Activated CD4-positive, alpha-beta memory T cell treated with anti-CD3 and anti-CD28 coated beads, Interleukin-2, amount 10 ng/mL, durations not matched to agents 7 days and 5 days (primary cell): ENCODE measurements around the gene SCAMP5. TPM values are rescaled to one million over a fixed set of nuclear protein-coding genes. Genes with fewer than 3 reads are reported as not detected.
A peak's percentile ranks its signal among the peaks of the same experiment; 100 is the strongest.

ENCODE experiments used
- CTCF ChIA-PET: fragments of 350-600 bp; sonication (Branson Sonifier 250); formaldehyde crosslinking; loops from one replicate; lab custom pipeline; 2021; ENCODE audit warnings: antibody characterized with exemption, inconsistent platforms; lab: Charles Lee
- POLR2A ChIA-PET: fragments of 350-600 bp; sonication (Branson Sonifier 250); formaldehyde crosslinking; loops from one replicate; lab custom pipeline; 2021; ENCODE audit warnings: antibody characterized with exemption; lab: Charles Lee
- DNase-seq: peaks from one replicate; pipeline ENCODE4 v3.0.0-alpha.2; 2020
- H3K27ac Mint-ChIP-seq: one replicate; pipeline ENCODE4 v1.8.0; 2021; ENCODE audit warnings: mild to moderate bottlenecking, mixed read lengths
- H3K27me3 Mint-ChIP-seq: one replicate; pipeline ENCODE4 v1.8.0; 2021; ENCODE audit warnings: mixed read lengths
- H3K36me3 Mint-ChIP-seq: one replicate; pipeline ENCODE4 v1.8.0; 2021; ENCODE audit warnings: low read depth, mixed read lengths
- H3K4me1 Mint-ChIP-seq: one replicate; pipeline ENCODE4 v1.8.0; 2021; ENCODE audit warnings: mixed read lengths
- H3K4me3 Mint-ChIP-seq: one replicate; pipeline ENCODE4 v1.8.0; 2021; ENCODE audit warnings: mild to moderate bottlenecking, mixed read lengths
- H3K9me3 Mint-ChIP-seq: one replicate; pipeline ENCODE4 v1.8.0; 2021; ENCODE audit warnings: mixed read lengths
- total RNA-seq, 2 experiments: library from RNA; stranded (reverse); gene quantifications; one replicate each; pipeline ENCODE4 v1.2.3, GENCODE V29; 2021

SCAMP5 gene, protein sequence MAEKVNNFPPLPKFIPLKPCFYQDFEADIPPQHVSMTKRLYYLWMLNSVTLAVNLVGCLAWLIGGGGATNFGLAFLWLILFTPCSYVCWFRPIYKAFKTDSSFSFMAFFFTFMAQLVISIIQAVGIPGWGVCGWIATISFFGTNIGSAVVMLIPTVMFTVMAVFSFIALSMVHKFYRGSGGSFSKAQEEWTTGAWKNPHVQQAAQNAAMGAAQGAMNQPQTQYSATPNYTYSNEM
- total RNA-seq: under 1 TPM; 0.60 to 0.81 TPM

DNA sequence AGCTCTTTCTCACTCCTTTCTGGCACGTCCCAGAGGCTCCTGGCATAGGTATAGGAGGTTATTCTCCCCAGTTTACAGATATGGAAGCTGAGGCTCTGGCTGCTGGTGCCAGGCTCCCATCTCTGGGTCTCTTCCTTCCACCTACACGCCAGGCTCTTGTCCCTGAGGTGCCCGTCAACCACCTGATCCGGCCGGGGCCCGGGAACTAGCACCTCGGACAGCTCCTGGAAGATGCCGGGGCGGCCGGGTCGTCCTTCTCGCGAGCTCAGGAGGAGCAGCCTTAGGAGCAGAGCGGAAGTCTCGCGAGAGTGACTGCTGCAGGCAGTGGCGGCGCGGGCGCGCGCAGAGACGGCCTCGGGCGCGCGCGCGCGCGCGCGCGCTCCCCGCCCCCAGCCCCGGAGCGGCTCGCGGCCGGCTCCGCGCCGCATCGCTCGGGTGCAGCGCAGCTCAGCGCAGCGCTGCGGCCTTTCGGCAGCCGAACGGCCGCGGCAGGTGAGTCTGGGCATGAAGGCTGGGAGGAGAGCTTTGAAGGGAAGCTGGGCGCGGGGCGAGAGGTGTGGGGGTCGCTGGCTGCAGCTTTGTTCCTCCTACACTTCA, at the start of gene SCAMP5:
TSS of gene SCAMP5 (plus strand) at position 382 of the 597 bp plus-strand sequence. CDS start 16,277 bp downstream, outside the sequence.
- CTCF ChIA-PET: interaction anchor here (0.6 to 1.7 kb wide), 7 partner anchors 17 to 348 kb away, joined by 3 to 7 read pairs (median 3); partner anchors contain the start of gene RPP25
- peak; percentile 94 for DNase-seq
- Mint-ChIP-seq H3K4me3 (peak within 1 kb of the TSS; percentile 71), H3K27me3 (peaks cover 44% of the 10 kb centered on the region), H3K27ac (peak within 1 kb of the TSS; percentile 15), H3K4me1 (peaks cover 16% of the 10 kb centered on the region), H3K36me3 (no peaks in the 10 kb centered on the region), H3K9me3 (no peaks in the 10 kb centered on the region)
- POLR2A ChIA-PET: interaction anchor here (0.7 to 2.7 kb wide), 5 partner anchors 28 to 57 kb away, joined by 3 to 10 read pairs (median 4); partner anchors contain the start of genes COX5A, PPCDC and RPP25

DNA sequence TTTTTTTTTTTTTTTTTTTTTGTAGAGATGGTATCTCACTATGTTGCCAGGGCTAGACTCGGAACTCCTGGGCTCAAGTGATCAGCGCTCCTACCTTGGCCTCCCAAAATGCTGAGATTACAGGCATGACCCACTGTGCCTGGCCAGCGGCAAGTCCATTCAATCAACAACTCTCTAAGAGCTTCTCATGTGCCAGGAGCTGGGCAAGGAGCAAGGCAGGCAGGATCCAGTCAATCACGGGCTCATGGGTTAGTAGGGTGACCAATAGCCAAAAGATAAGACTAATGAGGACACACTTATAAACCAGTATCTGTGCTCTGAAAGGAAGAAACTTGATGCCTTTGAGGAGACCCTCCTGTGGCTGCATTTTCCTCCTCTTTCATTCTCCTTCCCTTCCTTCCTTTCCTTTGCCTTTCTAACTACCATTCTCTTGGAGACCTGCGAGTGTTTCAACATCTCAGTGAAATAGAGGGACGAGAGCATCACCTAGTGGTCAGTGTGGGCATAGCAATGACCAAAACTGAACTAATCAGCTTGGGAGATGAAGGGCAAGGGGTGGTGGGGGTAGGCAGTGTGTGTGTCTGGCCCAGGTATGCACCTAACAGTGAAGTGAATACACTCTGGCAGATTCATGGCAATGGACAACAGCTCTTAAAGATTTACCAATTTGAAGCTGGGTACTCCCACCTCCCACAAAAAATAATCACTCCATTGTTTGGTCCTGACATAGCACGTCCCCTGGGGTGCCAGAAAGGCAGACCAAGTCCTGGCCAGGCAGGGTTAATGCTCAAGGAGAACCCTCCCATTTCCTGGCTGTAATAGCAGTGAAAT, 45.1 kb upstream of the SCAMP5 start:
- Mint-ChIP-seq H3K27me3 (peaks cover 1% of the 10 kb centered on the region), H3K36me3 (no peaks in the 10 kb centered on the region), H3K27ac (no peak overlapping the region), H3K9me3 (no peaks in the 10 kb centered on the region), H3K4me3 (no peak overlapping the region), H3K4me1 (peaks cover 14% of the 10 kb centered on the region)
- ChIA-PET CTCF (interaction anchor here (0.6 to 6.2 kb wide), 33 partner anchors 9 to 424 kb away, joined by 3 to 73 read pairs (median 4); partner anchors contain the start of genes COX5A and FAM219B), POLR2A (interaction anchor here (0.5 to 1.7 kb wide), 9 partner anchors 12 to 179 kb away, joined by 3 to 6 read pairs (median 3); partner anchors contain the start of genes COX5A, FAM219B and MPI)
- DNase-seq: peak; percentile 83

DNA sequence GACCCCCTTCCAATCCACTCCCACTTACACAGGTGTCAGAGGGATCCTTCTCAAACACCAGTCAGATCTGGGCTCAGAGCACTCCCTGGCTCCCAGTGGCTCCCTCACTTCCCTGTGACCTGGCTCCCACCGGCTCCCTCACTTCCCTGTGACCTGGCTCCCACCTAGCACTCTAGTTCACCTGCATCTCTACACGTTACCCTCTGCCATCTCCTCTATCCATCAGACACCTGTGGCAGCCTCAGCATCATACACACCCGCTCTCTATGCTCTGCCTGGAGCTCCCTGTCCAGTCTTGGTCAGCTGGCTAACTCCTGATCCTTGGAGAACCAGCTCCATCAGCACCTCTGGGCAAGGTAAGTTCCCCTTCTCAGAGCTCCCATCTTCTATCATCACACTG, 44.4 kb upstream of the SCAMP5 start:
- no peak for DNase-seq
- CTCF ChIA-PET: interaction anchor here (0.6 to 6.2 kb wide), 32 partner anchors 9 to 425 kb away, joined by 3 to 73 read pairs (median 4); partner anchors contain the start of genes COX5A and FAM219B
- POLR2A ChIA-PET: interaction anchor here (0.5 to 1.7 kb wide), 8 partner anchors 13 to 180 kb away, joined by 3 to 6 read pairs (median 3); partner anchors contain the start of genes COX5A, FAM219B and MPI
- no peak overlapping the region for H3K4me3 Mint-ChIP-seq
- no peaks in the 10 kb centered on the region for H3K9me3 Mint-ChIP-seq
- H3K36me3 Mint-ChIP-seq: no peaks in the 10 kb centered on the region
- peaks cover 1% of the 10 kb centered on the region for H3K27me3 Mint-ChIP-seq
- no peak overlapping the region for H3K27ac Mint-ChIP-seq
- H3K4me1 Mint-ChIP-seq: peaks cover 18% of the 10 kb centered on the region

DNA sequence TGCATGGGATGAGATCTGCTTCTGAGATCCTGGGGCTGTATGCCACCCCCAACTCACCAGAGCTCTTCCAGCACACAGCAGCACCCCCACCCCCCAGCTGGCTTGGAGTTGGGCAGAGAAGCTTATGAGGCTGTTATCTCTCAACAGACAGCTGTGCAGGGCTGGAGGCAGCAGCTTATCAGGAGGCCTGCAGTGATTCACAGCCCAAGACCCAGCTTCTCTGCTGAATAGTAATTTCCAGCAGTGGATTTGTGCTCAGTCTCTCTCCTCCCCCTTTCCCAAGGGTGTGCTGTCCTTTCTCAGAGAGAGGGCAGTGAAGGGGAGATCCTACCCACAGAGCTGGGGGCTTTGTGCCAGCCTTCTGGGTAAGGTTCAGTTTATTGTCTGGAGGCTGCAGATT, 40.8 kb upstream of the SCAMP5 start:
- H3K4me3 Mint-ChIP-seq: no peak overlapping the region
- H3K9me3 Mint-ChIP-seq: no peaks in the 10 kb centered on the region
- CTCF ChIA-PET: interaction anchor here (0.9 to 2.0 kb wide), 7 partner anchors 10 to 323 kb away, joined by 3 to 7 read pairs (median 3); no protein-coding TSS in a partner anchor

DNA sequence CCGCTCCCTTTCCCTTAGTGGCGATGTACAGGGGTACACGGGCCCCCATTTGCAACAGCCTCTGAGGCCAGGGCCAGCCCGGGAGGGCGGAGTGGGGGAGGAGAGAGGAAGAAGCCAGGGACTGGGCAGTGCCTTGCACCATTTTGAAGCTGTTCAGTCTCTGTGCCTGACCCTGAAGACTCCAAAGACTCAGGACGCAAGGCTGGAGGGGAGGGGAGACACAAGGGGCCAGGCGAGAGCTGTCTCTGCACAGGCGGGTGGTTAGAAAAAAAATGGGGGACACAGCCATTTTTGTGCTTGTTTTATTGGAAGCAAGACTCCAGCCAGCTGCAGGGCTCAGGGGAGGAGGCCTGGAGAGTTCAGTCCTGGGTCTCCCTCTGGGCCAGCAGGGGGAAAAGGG, 40.3 kb upstream of the SCAMP5 start:
- Mint-ChIP-seq H3K27ac (no peak overlapping the region), H3K27me3 (peaks cover 29% of the 10 kb centered on the region), H3K9me3 (no peaks in the 10 kb centered on the region), H3K4me3 (peak overlapping the region; percentile 27), H3K4me1 (peaks cover 37% of the 10 kb centered on the region), H3K36me3 (peaks cover 4% of the 10 kb centered on the region)
- ChIA-PET POLR2A (interaction anchor here (1.3 to 2.2 kb wide), 6 partner anchors 8 to 168 kb away, joined by 3 to 6 read pairs (median 4); partner anchors contain the start of genes FAM219B and SCAMP5), CTCF (interaction anchor here (0.6 to 2.0 kb wide), 5 partner anchors 11 to 175 kb away, joined by 3 to 7 read pairs (median 3); no protein-coding TSS in a partner anchor)
- DNase-seq: no peak

More for the DNA sequence above, 40.8 kb upstream of the SCAMP5 start:
- POLR2A ChIA-PET: interaction anchor here (1.3 to 2.2 kb wide), 6 partner anchors 8 to 167 kb away, joined by 3 to 6 read pairs (median 4); partner anchors contain the start of genes FAM219B and SCAMP5
- no peak for DNase-seq
- Mint-ChIP-seq H3K27me3 (peaks cover 24% of the 10 kb centered on the region), H3K4me1 (peaks cover 36% of the 10 kb centered on the region), H3K27ac (no peak overlapping the region), H3K36me3 (peaks cover 4% of the 10 kb centered on the region)

DNA sequence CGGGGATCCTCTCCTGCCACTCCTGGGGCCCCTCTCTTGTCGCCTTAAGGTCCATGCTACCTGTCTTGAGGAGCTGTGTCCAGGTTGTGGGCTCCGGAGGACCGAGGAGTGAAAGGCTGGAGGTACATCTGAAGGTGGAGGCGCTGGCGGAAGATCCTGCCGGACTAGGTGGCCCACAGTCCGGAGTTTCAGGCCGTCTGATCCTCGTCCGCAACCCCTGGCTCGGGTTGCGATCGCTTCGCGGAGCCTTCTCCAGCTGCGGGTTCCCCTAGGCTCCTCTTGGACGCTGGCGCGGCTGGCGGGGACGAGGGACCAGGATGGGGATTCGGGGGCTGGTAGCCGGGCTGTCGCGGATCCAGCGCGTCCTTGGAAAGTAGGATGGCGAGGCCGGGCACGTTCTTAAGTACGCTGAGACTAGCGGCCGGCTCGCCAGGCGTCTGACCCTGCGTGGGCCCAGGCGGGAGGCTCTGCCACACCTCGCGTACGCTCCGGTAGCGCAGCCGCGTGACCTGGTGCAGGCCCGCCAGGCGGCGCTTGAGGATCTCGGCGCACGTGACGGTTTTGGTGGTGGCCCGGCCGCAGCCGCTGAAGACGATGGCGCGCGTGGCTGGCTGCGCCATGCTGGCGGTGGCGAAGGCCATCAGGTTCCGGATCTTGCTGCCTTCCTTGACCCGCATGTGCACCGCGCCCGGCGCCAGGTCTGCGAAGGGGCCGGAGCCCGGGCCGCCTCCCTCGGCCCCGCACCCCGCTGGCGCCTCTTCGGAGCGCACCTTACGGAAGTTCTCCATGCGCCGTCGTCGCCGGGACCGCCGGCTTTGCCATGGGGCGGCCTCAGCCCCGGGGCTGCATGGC, 39.3 kb upstream of the SCAMP5 start:
- POLR2A ChIA-PET: interaction anchor here (0.8 to 2.2 kb wide), 12 partner anchors 18 to 496 kb away, joined by 3 to 8 read pairs (median 4); partner anchors contain the start of genes C15orf39, COX5A, FAM219B and PPCDC
- Mint-ChIP-seq H3K9me3 (no peaks in the 10 kb centered on the region), H3K4me1 (peaks cover 42% of the 10 kb centered on the region), H3K27me3 (peaks cover 37% of the 10 kb centered on the region), H3K27ac (no peak overlapping the region), H3K4me3 (peak overlapping the region; percentile 56), H3K36me3 (peaks cover 4% of the 10 kb centered on the region)
- peak; percentile 75 for DNase-seq
- CTCF ChIA-PET: interaction anchor here (0.5 to 1.6 kb wide), 11 partner anchors 9 to 509 kb away, joined by 3 to 9 read pairs (median 4); partner anchors contain the start of genes PPCDC and SCAMP5

DNA sequence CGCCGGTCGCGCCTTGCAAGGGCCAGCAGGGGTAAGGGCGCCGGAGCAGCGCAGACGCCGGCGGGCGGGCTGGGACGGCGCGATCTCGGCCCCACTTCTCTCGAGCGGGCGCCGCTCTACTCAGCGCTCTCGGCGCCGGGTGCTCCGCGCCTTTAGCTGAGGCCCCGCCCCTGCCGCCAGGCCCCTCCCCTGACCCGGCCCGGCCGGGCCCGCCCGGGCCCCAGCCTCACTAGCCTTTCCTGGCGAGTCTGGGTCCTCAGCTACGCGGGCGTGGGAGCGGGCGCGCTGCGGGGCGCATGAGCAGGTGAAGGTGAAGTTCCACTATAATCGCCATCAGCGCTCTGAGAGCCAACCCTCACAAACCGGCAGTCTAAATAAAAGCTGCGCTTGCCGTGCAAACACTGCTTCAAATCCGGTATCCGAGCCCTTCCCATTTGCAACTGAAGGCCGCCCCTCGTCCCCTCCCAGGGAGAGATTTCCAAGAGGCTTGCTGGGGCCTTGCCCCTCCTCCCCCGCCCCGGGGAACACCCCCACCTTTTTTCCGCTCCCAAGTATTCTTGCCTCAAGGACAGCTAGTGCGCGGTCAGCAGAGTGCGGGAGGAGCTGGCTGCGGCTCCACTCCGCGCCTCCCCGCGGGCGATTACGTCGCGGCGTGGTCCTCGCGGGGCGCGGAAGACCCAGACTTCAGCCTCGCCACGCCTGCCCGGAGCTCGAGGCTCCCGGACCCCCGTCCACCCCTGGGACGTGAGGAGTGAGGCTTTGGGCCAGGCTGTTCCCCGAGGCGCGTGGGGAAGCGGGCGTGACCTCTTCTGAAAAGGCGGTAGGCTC, 38.5 kb upstream of the SCAMP5 start, which contains the start of gene RPP25:
TSS of gene RPP25 (minus strand) at position 125 of the 828 bp plus-strand sequence. CDS start 189 bp downstream, outside the sequence.
- peak; percentile 78 for DNase-seq
- Mint-ChIP-seq H3K27ac (no peak within 1 kb of the TSS), H3K36me3 (peaks cover 4% of the 10 kb centered on the region), H3K27me3 (peaks cover 44% of the 10 kb centered on the region), H3K4me1 (peaks cover 48% of the 10 kb centered on the region), H3K9me3 (no peaks in the 10 kb centered on the region), H3K4me3 (peak within 1 kb of the TSS; percentile 71)
- CTCF ChIA-PET: interaction anchor here (0.6 to 1.6 kb wide), 15 partner anchors 10 to 248 kb away, joined by 3 to 9 read pairs (median 4); partner anchors contain the start of genes COX5A, PPCDC and SCAMP5
- POLR2A ChIA-PET: interaction anchor here (0.8 to 1.6 kb wide), 17 partner anchors 14 to 495 kb away, joined by 3 to 8 read pairs (median 3); partner anchors contain the start of genes ARID3B, C15orf39, COX5A and FAM219B

DNA sequence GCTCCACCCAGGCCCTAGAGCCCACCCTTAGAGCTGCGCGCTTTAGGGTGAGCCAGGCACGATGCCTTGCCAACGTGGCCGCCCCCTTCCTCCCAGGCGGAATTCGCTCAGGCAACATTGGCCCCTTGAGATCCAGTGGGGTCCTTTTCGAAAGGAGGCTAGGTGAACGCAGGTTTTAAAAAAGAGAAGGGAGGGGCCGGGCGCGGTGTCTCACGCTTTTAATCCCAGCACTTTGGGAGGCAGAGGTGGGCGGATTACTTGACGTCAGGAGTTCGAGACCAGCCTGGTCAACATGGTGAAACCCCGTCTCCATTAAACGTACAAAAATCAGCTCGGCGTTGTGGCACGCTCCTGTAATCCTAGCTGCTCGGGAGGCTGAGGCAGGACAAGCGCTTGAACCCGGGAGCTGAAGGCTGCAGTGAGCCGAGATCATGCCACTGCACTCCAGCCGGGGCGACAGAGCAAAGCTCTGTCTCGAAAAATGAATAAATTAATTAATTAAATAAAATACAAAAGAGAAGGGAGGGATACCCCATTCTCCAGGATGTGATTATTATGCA, 37.8 kb upstream of the SCAMP5 start:
- peak overlapping the region; percentile 71 for H3K4me3 Mint-ChIP-seq
- ChIA-PET POLR2A (interaction anchor here (0.8 to 1.6 kb wide), 13 partner anchors 14 to 417 kb away, joined by 3 to 8 read pairs (median 3); partner anchors contain the start of genes ARID3B, C15orf39, COX5A and PPCDC), CTCF (interaction anchor here (0.8 to 1.6 kb wide), 11 partner anchors 11 to 247 kb away, joined by 3 to 9 read pairs (median 5); partner anchors contain the start of genes COX5A, PPCDC and SCAMP5)
- no peak overlapping the region for H3K27ac Mint-ChIP-seq
- peaks cover 48% of the 10 kb centered on the region for H3K4me1 Mint-ChIP-seq
- no peaks in the 10 kb centered on the region for H3K9me3 Mint-ChIP-seq
- peaks cover 4% of the 10 kb centered on the region for H3K36me3 Mint-ChIP-seq
- H3K27me3 Mint-ChIP-seq: peaks cover 49% of the 10 kb centered on the region
- DNase-seq: no peak

DNA sequence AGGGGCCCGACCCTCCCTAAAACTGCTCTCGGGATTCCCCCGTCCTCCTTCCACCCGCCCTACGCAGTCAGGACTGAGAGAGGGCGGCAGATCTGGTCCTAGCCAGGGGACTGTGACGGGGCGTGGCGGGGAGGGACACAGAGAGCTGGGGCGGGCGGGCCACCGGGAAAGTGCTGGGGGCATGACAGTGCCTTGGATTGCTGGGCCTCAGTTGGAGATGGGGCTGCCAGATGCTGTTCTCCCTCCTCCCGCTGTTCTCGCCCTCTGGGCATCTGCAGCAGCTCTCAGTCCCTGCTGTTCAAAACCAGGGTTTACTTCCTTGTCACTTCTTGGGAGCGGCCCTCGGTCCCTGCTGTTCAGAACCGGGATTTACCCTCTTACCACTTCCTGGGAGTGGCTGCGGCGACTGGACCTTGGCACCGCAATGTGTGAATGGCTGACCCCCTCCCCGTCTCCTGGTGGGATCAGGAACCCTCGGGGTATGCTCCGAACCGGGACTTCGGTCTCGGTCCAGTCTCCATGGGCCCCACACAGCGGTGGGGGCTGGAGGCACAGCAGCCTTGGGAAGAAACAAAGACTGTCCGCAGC, 36.9 kb upstream of the SCAMP5 start:
- Mint-ChIP-seq H3K4me3 (no peak overlapping the region), H3K27me3 (peaks cover 54% of the 10 kb centered on the region), H3K9me3 (no peaks in the 10 kb centered on the region), H3K36me3 (peaks cover 4% of the 10 kb centered on the region), H3K4me1 (peaks cover 50% of the 10 kb centered on the region), H3K27ac (no peak overlapping the region)
- ChIA-PET CTCF (no interaction called here), POLR2A (no interaction called here)
- DNase-seq: no peak
